HG03521 (cell line): Measurements from ENCODE around the gene PGF.

Source experiments
- ATAC-seq: cut with Tn5 transposase; IDR thresholded peaks from one replicate; pipeline ENCODE4 v1.9.1; 2021; ENCODE audit warnings: mild to moderate bottlenecking, moderate library complexity; ENCODE audit not compliant: unreplicated experiment

The PGF gene

GRCh38 chr14:74904635-74905503, 50.5 kb downstream of the PGF start:
- ATAC-seq = no peak

DNA sequence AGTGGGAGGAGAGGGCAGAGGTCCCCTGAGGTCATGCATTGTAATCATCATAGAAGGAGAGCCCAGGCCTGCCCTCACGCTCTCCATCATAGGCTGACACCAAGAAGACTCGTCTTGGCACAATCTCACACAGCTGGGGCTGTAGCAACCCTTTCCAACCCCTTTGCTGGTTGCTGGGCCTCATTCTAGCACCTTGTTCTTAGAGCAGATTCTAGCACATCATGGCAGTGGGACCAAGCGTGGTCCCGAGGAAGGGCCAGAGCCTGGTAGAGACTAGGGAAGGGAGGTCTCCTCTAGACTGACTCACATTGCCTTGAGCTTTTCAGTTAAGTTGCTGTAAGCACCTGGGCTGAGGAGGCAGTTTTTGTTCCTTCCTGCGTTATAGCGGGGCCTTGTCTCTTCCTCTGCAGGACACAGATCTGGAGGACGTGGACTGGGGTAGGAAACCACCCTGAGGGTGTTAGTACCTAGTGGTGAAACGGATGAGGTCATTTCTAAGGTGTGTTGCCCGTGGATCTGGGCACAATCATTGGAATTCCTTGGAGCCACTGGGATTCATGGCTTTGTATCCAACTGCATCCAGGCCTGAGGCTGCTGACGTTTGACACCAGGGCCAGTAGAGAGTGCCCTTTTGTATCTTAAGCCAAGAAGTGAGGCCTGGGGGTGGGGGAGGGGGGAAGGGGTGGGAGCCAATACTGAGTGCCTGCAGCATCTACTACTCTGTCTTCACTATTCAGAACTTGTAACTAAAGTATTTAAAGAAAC, 52.3 kb downstream of the PGF start:
- ATAC-seq = no peak

GRCh38 chr14:74898694-74899093, 56.7 kb downstream of the PGF start:
- no peak for ATAC-seq

DNA sequence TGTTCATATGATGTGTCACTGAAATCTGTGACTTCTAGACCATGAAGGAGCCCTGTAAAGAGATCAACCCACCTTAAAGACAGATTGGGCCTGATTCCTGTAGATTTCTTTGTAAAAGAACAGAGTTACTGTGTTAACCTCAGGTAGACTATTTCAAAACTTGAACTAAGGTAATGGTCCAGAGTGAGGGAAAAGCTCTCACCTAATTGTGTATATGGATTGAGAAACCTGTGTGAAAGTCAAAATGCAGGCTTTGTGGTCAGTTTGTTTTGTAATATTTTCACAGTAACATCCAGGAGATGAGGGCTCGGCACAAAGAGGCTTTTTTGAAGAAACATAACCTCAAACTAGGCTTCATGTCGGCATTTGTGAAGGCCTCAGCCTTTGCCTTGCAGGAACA, 57.3 kb downstream of the PGF start:
- ATAC-seq = no peak

DNA sequence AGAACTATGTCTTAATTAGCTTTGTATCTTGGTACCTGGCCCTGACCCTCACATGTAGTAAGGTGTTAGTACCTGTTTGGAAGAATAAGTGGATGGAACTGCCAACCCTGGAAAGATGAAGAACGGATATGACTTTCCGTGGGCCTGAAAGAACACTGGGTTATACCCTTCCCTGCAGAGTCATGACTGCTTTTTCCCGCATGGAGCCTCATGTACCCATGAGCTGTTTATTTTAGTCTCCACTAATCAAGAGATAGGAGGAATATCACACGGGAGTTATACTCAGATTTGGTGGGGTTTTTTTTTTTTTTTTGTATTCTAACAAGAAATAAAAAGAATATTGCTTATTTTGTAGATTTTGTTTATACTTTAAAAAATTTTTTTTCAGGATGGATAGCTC, 57.8 kb downstream of the PGF start:
- no peak for ATAC-seq

DNA sequence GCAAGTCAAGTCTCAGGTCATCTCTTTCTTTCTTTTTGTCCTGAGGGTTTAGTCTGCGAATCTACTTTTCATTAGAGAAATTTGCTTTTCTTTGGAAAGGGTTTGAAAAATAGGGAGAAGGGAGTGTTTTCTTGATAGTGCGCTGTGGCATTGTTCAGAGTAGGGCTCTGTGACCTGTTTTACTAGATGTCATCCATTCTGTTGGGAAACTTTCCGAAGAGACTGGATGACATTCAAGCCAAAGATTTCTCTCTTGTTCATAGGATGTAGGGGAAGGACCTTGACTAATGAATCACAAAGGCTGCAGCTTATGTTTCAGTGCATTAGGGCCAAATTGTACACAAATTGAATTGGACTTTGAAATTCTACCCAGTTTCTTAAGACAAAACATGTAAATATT, 59.0 kb downstream of the PGF start:
- no peak for ATAC-seq

DNA sequence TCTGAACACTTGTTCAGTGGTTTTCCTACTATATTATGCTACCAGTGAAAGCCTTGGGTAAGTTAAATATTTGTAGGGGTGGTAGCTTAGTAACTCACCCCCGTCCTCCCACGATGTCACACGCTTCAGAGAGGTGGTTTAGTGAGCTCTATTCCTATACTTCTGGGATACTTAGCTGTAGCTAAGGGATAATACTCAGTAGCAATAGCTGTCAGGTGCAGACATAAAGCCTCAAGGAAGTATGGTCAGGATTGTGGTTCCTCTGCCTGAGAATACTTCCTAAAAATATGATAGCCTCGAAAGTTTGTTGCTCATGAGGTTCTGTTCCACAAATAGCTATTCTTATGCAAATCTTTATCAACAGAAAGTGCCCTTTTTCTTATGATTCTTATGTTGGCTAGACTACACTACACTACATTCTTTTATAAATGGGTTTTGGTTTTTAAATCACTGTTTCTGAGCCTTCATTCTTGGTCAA, 61.7 kb downstream of the PGF start:
- ATAC-seq = peak; percentile 57

- no peak for ATAC-seq
These were observed 62.7 kb downstream of the PGF start for GRCh38 chr14:74892745-74893144.

DNA sequence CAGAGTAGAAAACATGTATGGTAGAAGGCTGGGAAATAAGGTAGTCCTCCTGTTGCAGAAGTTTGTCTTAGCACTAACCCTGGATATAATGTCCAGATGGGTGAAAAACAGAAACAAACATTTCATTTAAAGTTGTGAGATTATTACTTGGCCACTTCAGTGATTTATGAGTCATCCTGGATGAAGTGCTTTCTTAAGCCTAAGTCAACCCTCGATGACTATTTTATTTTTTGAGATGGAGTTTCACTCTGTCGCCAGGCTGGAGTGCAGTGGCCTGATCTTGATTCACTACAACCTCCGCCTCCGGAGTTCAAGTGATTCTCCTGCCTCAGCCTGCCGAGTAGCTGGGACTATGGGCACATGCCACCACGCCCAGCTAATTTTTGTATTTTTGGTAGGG, 63.5 kb downstream of the PGF start:
- no peak for ATAC-seq
